Common myeloid progenitor, CD34-positive (primary cell): ENCODE results near the gene TTLL10.

ENCODE experiments used
- CTCF ChIA-PET: fragments of 350-600 bp; sonication (Branson Sonifier 250); formaldehyde crosslinking; loops from one replicate; lab custom pipeline; 2021; ENCODE audit warnings: antibody characterized with exemption; lab: Charles Lee
- POLR2A ChIA-PET: fragments of 350-600 bp; sonication (Branson Sonifier 250); formaldehyde crosslinking; loops from one replicate; lab custom pipeline; 2021; ENCODE audit warnings: antibody characterized with exemption; lab: Charles Lee
- DNase-seq, 3 donors: peaks; one replicate each; pipeline versions ENCODE4 v3.0.0 to v3.0.0-alpha.2; 2013
- H3K27ac ChIP-seq, 2 experiments: 1 replicate in 1 of 2; 2 replicates in 1 of 2; pipeline ENCODE4 v1.7.0; 2013; ENCODE audit warnings: inconsistent platforms in 2 of 2, low read length in 2 of 2, mild to moderate bottlenecking in 2 of 2, low read depth in 1 of 2, moderate library complexity in 1 of 2; ENCODE audit not compliant: severe bottlenecking in 2 of 2, insufficient read depth in 1 of 2, poor library complexity in 1 of 2
- H3K27me3 ChIP-seq, 5 experiments: replicated peaks in 2 of 5; 1 replicate in 3 of 5; 2 replicates in 2 of 5; pipeline versions ENCODE4 v1.6.1 to v1.7.0; 2013; ENCODE audit warnings: low read length in 4 of 5, mild to moderate bottlenecking in 2 of 5, moderate library complexity in 2 of 5, inconsistent platforms in 1 of 5; ENCODE audit not compliant: insufficient read depth in 5 of 5, control insufficient read depth in 4 of 5
- H3K36me3 ChIP-seq, 4 experiments: 1 replicate in 2 of 4; 2 replicates in 2 of 4; pipeline versions ENCODE4 v1.6.1 to v1.7.0; 2013; ENCODE audit warnings: low read length in 3 of 4, control low read depth in 1 of 4, mild to moderate bottlenecking in 1 of 4; ENCODE audit not compliant: control insufficient read depth in 4 of 4, insufficient read depth in 4 of 4
- H3K4me1 ChIP-seq, 4 experiments: 1 replicate in 3 of 4; 2 replicates in 1 of 4; pipeline versions ENCODE4 v1.6.1 to v1.7.1; 2013; ENCODE audit warnings: low read length in 3 of 4, mild to moderate bottlenecking in 3 of 4, control low read depth in 1 of 4, inconsistent platforms in 1 of 4, moderate library complexity in 1 of 4; ENCODE audit not compliant: control insufficient read depth in 4 of 4, insufficient read depth in 4 of 4; ENCODE audit errors: control extremely low read depth in 1 of 4
- H3K4me3 ChIP-seq, 7 experiments: 1 replicate in 4 of 7; 2 replicates in 3 of 7; pipeline versions ENCODE4 v1.5.1 to v1.7.0; 2013; ENCODE audit warnings: mild to moderate bottlenecking in 7 of 7, low read length in 6 of 7, moderate library complexity in 6 of 7, inconsistent platforms in 2 of 7, low read depth in 2 of 7, control low read depth in 1 of 7; ENCODE audit not compliant: insufficient read depth in 4 of 7, control insufficient read depth in 1 of 7; ENCODE audit errors: extremely low read depth in 1 of 7
- H3K9me3 ChIP-seq, 5 experiments: 1 replicate in 4 of 5; 2 replicates in 1 of 5; pipeline versions ENCODE4 v1.6.1 to v1.7.1; 2013; ENCODE audit warnings: low read length in 4 of 5, mild to moderate bottlenecking in 2 of 5, inconsistent platforms in 1 of 5, low read depth in 1 of 5, moderate library complexity in 1 of 5; ENCODE audit not compliant: control insufficient read depth in 4 of 5, insufficient read depth in 2 of 5; ENCODE audit errors: control extremely low read depth in 1 of 5
- WGBS: methylation state at CpG from one replicate; pipeline ENCODE4 v1.1.5; 2013; ENCODE audit not compliant: insufficient coverage; 5-methylcytosine and 5-hydroxymethylcytosine counted together

The TTLL10 gene

GRCh38 chr1:1161683-1162079 lies 12.0 kb upstream of the TTLL10 start:
- Histone ChIP-seq H3K4me1 (peaks cover 0 to 24% (median 23%) of the 10 kb centered on the region in 4 experiments), H3K36me3 (no peaks in the 10 kb centered on the region), H3K9me3 (no peaks in the 10 kb centered on the region), H3K27me3 (peaks cover 0 to 17% (median 0%) of the 10 kb centered on the region in 5 experiments), H3K4me3 (no peak overlapping the region), H3K27ac (no peak overlapping the region)
- ChIA-PET POLR2A (interaction anchor here (0.7 kb wide), 1 partner anchor 8 kb away, joined by 3 read pairs; no protein-coding TSS in a partner anchor), CTCF (no interaction called here)
- no peak for DNase-seq
- WGBS: 96% methylated on average over 14 of the region's 17 CpGs

GRCh38 chr1:1162597-1163537 lies 10.8 kb upstream of the TTLL10 start:
- no peaks in the 10 kb centered on the region for H3K36me3 ChIP-seq
- POLR2A ChIA-PET: no interaction called here
- H3K9me3 ChIP-seq: no peaks in the 10 kb centered on the region
- no peak overlapping the region for H3K27ac ChIP-seq
- peaks cover 0 to 17% (median 0%) of the 10 kb centered on the region in 5 experiments for H3K27me3 ChIP-seq
- WGBS: 80% methylated on average over 66 of the region's 73 CpGs
- CTCF ChIA-PET: interaction anchor here (0.6 kb wide), 1 partner anchor 25 kb away, joined by 3 read pairs; no protein-coding TSS in a partner anchor
- DNase-seq: no peak
- H3K4me3 ChIP-seq: no peak overlapping the region
- H3K4me1 ChIP-seq: peaks cover 0 to 21% (median 19%) of the 10 kb centered on the region in 4 experiments

- POLR2A ChIA-PET: no interaction called here
- DNase-seq: no peak
- no peaks in the 10 kb centered on the region for H3K9me3 ChIP-seq
- no peak overlapping the region for H3K4me3 ChIP-seq
- H3K36me3 ChIP-seq: no peaks in the 10 kb centered on the region
- 95% methylated on average over 32 of the region's 33 CpGs for WGBS
- no peak overlapping the region for H3K27ac ChIP-seq
- CTCF ChIA-PET: no interaction called here
- peaks cover 0 to 19% (median 11%) of the 10 kb centered on the region in 4 experiments for H3K4me1 ChIP-seq
- H3K27me3 ChIP-seq: peaks cover 0 to 17% (median 0%) of the 10 kb centered on the region in 5 experiments
Measured at GRCh38 chr1:1163538-1164070, 10.1 kb upstream of the TTLL10 start.

- Histone ChIP-seq H3K9me3 (no peaks in the 10 kb centered on the region), H3K4me1 (peaks cover 0 to 23% (median 6%) of the 10 kb centered on the region in 4 experiments), H3K36me3 (no peaks in the 10 kb centered on the region), H3K4me3 (no peak overlapping the region), H3K27ac (no peak overlapping the region), H3K27me3 (peaks cover 0 to 17% (median 0%) of the 10 kb centered on the region in 5 experiments)
- ChIA-PET CTCF (interaction anchor here (1.7 kb wide), 1 partner anchor 42 kb away, joined by 5 read pairs; no protein-coding TSS in a partner anchor), POLR2A (no interaction called here)
- no peak for DNase-seq
- 90% methylated on average over 23 of the region's 26 CpGs for WGBS
Measured at GRCh38 chr1:1164361-1164700, 9.3 kb upstream of the TTLL10 start.

GRCh38 chr1:1164701-1165451 lies 8.8 kb upstream of the TTLL10 start:
- H3K4me3 ChIP-seq: no peak overlapping the region

GRCh38 chr1:1165485-1165884 lies 8.2 kb upstream of the TTLL10 start:
- CTCF ChIA-PET: interaction anchor here (1.7 kb wide), 1 partner anchor 43 kb away, joined by 5 read pairs; no protein-coding TSS in a partner anchor
- peaks cover 0 to 19% (median 0%) of the 10 kb centered on the region in 5 experiments for H3K27me3 ChIP-seq
- H3K4me1 ChIP-seq: peaks cover 0 to 35% (median 15%) of the 10 kb centered on the region in 4 experiments
- POLR2A ChIA-PET: no interaction called here
- H3K36me3 ChIP-seq: no peaks in the 10 kb centered on the region
- H3K27ac ChIP-seq: no peak overlapping the region
- no peak overlapping the region for H3K4me3 ChIP-seq
- WGBS: 90% methylated on average over 12 of the region's 12 CpGs
- no peaks in the 10 kb centered on the region for H3K9me3 ChIP-seq
- no peak for DNase-seq

More at GRCh38 chr1:1164701-1165451, 8.8 kb upstream of the TTLL10 start:
- DNase-seq: no peak
- CTCF ChIA-PET: interaction anchor here (1.7 kb wide), 1 partner anchor 42 kb away, joined by 5 read pairs; no protein-coding TSS in a partner anchor
- peaks cover 0 to 17% (median 0%) of the 10 kb centered on the region in 5 experiments for H3K27me3 ChIP-seq
- WGBS: 86% methylated on average over 26 of the region's 48 CpGs
- peaks cover 0 to 29% (median 10%) of the 10 kb centered on the region in 4 experiments for H3K4me1 ChIP-seq
- POLR2A ChIA-PET: no interaction called here
- H3K36me3 ChIP-seq: no peaks in the 10 kb centered on the region
- no peak overlapping the region for H3K27ac ChIP-seq
- no peaks in the 10 kb centered on the region for H3K9me3 ChIP-seq
